Prostate gland (tissue), 2 donors: Measurements from ENCODE around the gene SPNS1. TPM values are rescaled to one million over a fixed set of nuclear protein-coding genes. Genes with fewer than 3 reads are reported as not detected.
"Not testable (repeated sequence)": the region's sequence is repeated elsewhere in the genome, so short reads cannot be mapped to it uniquely, and the experiment has no call there.

Experiments used
- DNase-seq: peaks from one replicate; pipeline ENCODE4 v3.0.0-alpha.2; 2019; ENCODE audit warnings: low spot score
- H3K27ac ChIP-seq, 2 donors: fragments of 200-600 bp; sonication (generic); 2 replicates each; pipeline ENCODE4 v1.5.1; 2017 to 2019
- H3K27me3 ChIP-seq: fragments of 200-600 bp; sonication (generic); replicated peaks from 2 replicates; pipeline ENCODE4 v1.5.1; 2019; ENCODE audit not compliant: insufficient read depth
- H3K36me3 ChIP-seq, 2 donors: fragments of 200-600 bp; sonication (generic); 1 replicate in 1 of 2; 2 replicates in 1 of 2; pipeline versions ENCODE4 v1.5.1 to v1.8.1; 2017 to 2019
- H3K4me1 ChIP-seq: fragments of 200-600 bp; sonication (generic); replicated peaks from 2 replicates; pipeline ENCODE4 v1.5.1; 2019
- H3K4me3 ChIP-seq, 2 donors: fragments of 200-600 bp; sonication (generic); 2 replicates each; pipeline ENCODE4 v1.5.1; 2017 to 2019
- H3K9me3 ChIP-seq: fragments of 200-600 bp; sonication (generic); 2 replicates; pipeline ENCODE4 v1.5.1; 2017
- POLR2A ChIP-seq: fragments of 450-650 bp; IDR thresholded peaks from one replicate; pipeline ENCODE4 v1.6.1; 2016; ENCODE audit warnings: antibody characterized with exemption, mild to moderate bottlenecking
- POLR2AphosphoS5 ChIP-seq: sonication (generic); formaldehyde crosslinking; IDR thresholded peaks from one replicate; pipeline ENCODE4 v1.6.1; 2017; ENCODE audit warnings: antibody characterized with exemption
- WGBS: methylation state at CpG from one replicate; pipeline ENCODE4 v1.1.5; 2018; 5-methylcytosine and 5-hydroxymethylcytosine counted together
- intact Hi-C: fragments of 100-400 bp; cut with DNase I; formaldehyde crosslinking; loops from one replicate; pipeline ENCODE4 v1.14.2; 2022
- total RNA-seq, 2 donors: library from RNA; depleted of rRNA; stranded (reverse); fragments of >200 nt; gene quantifications; one replicate each; pipeline ENCODE4 v1.1.0, GENCODE V29; 2016
- TF ChIP-seq, protein P1 (sequence below), 4 experiments: fragments of 200-600 bp in 2 of 4; fragments of 450-650 bp in 2 of 4; sonication (generic) in 2 of 4; IDR thresholded peaks; 1 replicate in 3 of 4; 2 replicates in 1 of 4; pipeline ENCODE4 v1.5.1; 2016 to 2019; ENCODE audit warnings: antibody characterized with exemption in 4 of 4, mild to moderate bottlenecking in 2 of 4, moderate library complexity in 2 of 4

SPNS1 gene
- total RNA-seq, 2 donors from 2014 or later = 14.8 to 57.4 TPM

DNA sequence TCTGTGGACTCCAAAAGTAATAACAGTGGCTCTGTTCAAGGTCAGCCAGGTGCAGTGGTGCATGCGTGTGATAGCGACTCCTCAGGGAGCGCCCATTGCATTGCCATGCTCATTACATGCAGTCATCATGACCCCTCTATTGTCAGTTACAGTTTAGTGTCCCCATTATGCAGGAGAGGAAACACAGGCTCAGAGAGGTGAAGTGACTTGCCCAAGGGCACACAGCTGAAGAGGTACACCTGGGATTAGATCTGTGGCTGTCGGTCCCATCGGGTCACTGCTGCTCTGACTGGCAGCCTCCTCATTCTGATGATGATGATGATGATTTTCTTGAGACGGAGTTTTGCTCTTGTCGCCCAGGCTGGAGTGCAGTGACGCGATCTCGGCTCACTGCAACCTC is 17.9 kb downstream of the SPNS1 start:
- Histone ChIP-seq H3K27ac (no peak overlapping the region), H3K36me3 (no peaks in the 10 kb centered on the region), H3K9me3 (no peaks in the 10 kb centered on the region), H3K4me1 (no peaks in the 10 kb centered on the region), H3K4me3 (no peak overlapping the region), H3K27me3 (no peaks in the 10 kb centered on the region)
- TF ChIP-seq POLR2A (no peak), POLR2AphosphoS5 (no peak)
- TF ChIP-seq, protein P1, sequence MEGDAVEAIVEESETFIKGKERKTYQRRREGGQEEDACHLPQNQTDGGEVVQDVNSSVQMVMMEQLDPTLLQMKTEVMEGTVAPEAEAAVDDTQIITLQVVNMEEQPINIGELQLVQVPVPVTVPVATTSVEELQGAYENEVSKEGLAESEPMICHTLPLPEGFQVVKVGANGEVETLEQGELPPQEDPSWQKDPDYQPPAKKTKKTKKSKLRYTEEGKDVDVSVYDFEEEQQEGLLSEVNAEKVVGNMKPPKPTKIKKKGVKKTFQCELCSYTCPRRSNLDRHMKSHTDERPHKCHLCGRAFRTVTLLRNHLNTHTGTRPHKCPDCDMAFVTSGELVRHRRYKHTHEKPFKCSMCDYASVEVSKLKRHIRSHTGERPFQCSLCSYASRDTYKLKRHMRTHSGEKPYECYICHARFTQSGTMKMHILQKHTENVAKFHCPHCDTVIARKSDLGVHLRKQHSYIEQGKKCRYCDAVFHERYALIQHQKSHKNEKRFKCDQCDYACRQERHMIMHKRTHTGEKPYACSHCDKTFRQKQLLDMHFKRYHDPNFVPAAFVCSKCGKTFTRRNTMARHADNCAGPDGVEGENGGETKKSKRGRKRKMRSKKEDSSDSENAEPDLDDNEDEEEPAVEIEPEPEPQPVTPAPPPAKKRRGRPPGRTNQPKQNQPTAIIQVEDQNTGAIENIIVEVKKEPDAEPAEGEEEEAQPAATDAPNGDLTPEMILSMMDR (IDR thresholded peaks at IDR 0.05) = no peak
- WGBS = 93% methylated on average over 10 of the region's 10 CpGs
- no peak for DNase-seq
- intact Hi-C loops = no loop called here

DNA sequence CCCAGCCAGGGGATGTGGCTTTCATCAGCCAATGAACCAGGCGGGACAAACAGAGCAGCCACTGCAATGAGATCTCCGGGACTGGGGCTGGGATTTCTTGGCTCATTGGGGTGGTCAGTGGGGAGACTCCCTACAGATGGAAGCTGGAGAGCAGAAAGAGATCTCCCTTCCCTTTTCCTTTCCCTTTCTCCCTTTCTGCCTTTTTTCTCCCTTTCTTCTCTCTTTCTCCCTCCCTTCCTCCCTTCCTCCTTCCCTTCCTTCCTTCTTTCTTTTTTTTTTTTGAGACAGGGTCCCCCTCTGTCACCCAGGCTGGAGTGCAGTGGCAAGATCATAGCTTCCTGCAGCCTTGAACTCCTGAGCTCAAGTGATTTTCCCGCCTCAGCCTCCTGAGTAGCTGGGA is 24.3 kb downstream of the SPNS1 start:
- H3K27ac ChIP-seq = no peak overlapping the region
- WGBS = 67% methylated on average over 3 of the region's 3 CpGs
- DNase-seq = no peak
- TF ChIP-seq, protein P1 (IDR thresholded peaks at IDR 0.05) = no peak
- TF ChIP-seq POLR2A (no peak), POLR2AphosphoS5 (no peak)
- intact Hi-C loops = no loop called here
- H3K36me3 ChIP-seq = no peaks in the 10 kb centered on the region
- no peaks in the 10 kb centered on the region for H3K27me3 ChIP-seq
- H3K9me3 ChIP-seq = no peaks in the 10 kb centered on the region
- no peak overlapping the region for H3K4me3 ChIP-seq
- H3K4me1 ChIP-seq = no peaks in the 10 kb centered on the region

DNA sequence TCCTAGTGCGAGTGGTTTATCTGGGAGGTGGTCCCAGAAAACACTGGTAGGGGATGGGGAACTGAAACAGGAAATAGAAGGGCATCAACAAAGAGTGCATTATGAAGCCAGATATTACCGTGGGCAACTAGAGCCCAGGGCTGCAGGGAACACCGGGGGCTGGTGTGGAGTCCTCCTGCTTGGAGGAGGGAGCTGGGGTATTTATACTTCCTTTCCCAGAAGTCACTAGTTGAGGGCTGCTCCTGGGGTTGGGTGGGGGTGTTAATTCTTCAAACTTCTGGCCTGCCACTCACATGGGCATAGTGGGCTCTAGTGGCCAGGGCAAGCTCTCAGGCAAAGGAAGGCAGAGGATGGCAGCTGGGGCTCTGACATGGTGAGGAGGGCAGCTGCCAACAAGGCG is 25.0 kb downstream of the SPNS1 start:
- Histone ChIP-seq H3K4me1 (no peaks in the 10 kb centered on the region), H3K27ac (no peak overlapping the region), H3K4me3 (no peak overlapping the region), H3K27me3 (no peaks in the 10 kb centered on the region), H3K36me3 (no peaks in the 10 kb centered on the region), H3K9me3 (no peaks in the 10 kb centered on the region)
- intact Hi-C loops = no loop called here
- WGBS = 61% methylated on average over 4 of the region's 4 CpGs
- no peak for DNase-seq
- TF ChIP-seq POLR2A = no peak
- TF ChIP-seq, protein P1 (IDR thresholded peaks at IDR 0.05) = no peak
- no peak for TF ChIP-seq POLR2AphosphoS5

DNA sequence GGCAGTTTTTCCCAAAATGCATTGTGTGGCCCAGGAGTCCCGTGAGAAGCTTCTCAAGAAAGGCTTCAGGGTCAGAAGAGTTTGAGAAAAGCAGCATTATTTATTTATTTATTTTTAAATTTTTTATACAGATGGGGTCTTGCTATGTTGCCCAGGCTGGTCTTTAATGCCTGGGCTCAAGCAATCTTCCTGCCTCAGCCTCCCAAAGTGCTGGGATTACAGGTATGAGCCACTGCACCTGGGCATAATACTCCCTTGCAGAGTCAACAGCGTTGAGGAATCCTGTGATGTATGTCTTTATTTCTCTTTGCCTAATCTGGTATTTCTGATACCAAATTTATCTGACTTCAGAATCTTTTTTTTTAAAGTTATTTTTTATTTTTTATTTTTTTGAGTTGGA is 25.4 kb downstream of the SPNS1 start:
- intact Hi-C loops = no loop called here
- no peaks in the 10 kb centered on the region for H3K36me3 ChIP-seq
- no peak overlapping the region for H3K27ac ChIP-seq
- H3K9me3 ChIP-seq = no peaks in the 10 kb centered on the region
- H3K27me3 ChIP-seq = no peaks in the 10 kb centered on the region
- WGBS = 82% methylated on average over 2 of the region's 2 CpGs
- H3K4me1 ChIP-seq = no peaks in the 10 kb centered on the region
- DNase-seq = no peak
- TF ChIP-seq POLR2A (no peak), POLR2AphosphoS5 (no peak)
- TF ChIP-seq, protein P1 (IDR thresholded peaks at IDR 0.05) = no peak
- no peak overlapping the region for H3K4me3 ChIP-seq

DNA sequence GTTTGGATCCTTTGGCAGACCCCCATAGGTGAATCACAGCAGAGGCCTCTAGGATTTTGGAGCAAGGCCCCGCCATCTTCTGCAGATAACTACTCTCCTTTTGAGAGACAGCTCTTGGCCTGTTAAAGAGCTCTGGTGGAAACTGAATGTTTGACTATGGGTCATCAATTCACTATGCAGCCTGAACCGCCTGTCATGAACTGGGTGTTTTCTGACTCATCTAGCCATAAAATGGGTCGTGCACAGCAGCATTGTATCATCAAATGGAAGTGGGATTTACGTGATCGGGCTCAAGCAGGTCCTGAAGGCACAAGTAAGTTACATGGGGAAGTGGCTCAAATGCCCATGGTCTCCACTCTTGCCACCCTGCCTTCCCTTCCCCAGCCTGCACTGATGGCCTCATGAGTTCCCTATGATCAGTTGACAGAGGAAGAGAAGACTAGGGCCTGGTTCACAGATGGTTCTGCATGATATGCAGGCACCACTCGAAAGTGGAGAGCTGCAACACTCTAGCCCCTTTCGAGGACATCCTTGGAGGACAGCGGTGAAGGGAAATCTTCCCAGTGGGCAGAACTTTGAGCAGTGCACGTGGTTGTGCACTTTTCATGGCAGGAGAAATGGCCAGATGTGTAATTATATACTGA is 30.0 kb downstream of the SPNS1 start:
- 64% methylated on average over 9 of the region's 9 CpGs for WGBS
- H3K36me3 ChIP-seq, intact Hi-C loops, H3K27me3 ChIP-seq, H3K4me3 ChIP-seq, H3K9me3 ChIP-seq, H3K27ac ChIP-seq, H3K4me1 ChIP-seq, DNase-seq: not testable (repeated sequence)
